ENCODE measurements around the gene NAT16. TPM values are rescaled to one million over a fixed set of nuclear protein-coding genes. Genes with fewer than 3 reads are reported as not detected.

The NAT16 gene
- total and polyA plus RNA-seq, 9 of the 15 experiments (the other 6 are each of a cell fraction or from before 2014, with no cell fraction given) = 0.04 TPM; not detected in 8

DNA sequence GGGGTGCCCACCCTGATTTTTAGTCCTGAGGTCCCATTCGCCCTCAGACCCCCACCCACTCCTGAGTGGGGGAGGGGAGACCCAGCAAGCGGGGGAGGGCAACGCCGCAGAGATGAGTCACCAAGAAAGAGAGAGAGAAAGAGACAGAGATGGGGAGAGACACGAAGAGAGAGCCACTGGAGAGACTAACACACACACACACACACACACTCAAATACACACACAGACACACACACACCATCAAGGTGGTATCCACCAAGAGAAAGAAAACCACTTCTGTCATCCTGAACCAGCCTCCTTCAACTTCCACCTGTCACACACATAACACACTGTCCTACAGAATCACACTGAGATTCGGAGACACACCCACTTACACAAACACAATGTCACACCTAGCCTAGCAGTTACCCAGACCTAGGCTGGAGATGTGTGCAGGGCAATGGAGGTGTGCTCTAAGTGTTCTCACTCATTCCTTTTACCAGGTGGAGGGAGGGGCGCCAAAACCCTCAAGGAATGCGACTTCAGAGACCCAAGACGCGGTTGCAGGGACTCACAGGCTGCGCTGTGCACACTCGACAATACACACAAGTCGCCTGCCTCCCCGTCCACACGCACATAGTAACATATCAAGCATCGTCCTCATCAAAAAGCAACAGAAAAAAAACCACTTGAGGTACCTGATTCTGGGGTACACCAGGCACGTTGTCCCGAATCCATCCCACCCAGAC lies 10.8 kb downstream of the NAT16 start (continued):
- TF ChIP-seq SREBF1 (IDR thresholded peaks at IDR 0.05; ENCODE audit: borderline replicate concordance, low read depth, low read length) = no peak
- 0 out of 2 replicates have a peak, but pooled peaks have one; percentile 16 for TF ChIP-seq ARID2 (IDR thresholded peaks at IDR 0.05)
- TF ChIP-seq SIRT6 (IDR thresholded peaks at IDR 0.05; ENCODE audit: low read depth, low read length) = no peak
- TF ChIP-seq FOXJ3 (CRISPR knock-in tag; IDR thresholded peaks at IDR 0.05) = no peak
- TF ChIP-seq HMG20B (CRISPR knock-in tag; IDR thresholded peaks at IDR 0.05) = no peak
- TF ChIP-seq, protein P1, sequence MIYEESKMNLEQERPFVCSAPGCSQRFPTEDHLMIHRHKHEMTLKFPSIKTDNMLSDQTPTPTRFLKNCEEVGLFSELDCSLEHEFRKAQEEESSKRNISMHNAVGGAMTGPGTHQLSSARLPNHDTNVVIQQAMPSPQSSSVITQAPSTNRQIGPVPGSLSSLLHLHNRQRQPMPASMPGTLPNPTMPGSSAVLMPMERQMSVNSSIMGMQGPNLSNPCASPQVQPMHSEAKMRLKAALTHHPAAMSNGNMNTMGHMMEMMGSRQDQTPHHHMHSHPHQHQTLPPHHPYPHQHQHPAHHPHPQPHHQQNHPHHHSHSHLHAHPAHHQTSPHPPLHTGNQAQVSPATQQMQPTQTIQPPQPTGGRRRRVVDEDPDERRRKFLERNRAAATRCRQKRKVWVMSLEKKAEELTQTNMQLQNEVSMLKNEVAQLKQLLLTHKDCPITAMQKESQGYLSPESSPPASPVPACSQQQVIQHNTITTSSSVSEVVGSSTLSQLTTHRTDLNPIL (CRISPR knock-in tag; IDR thresholded peaks at IDR 0.05) = no peak
- TF ChIP-seq CBX2 (IDR thresholded peaks at IDR 0.05; ENCODE audit: insufficient read depth, low read length, poor library complexity, severe bottlenecking) = no peak
- TF ChIP-seq CREB1 (IDR thresholded peaks at IDR 0.05) = no peak
- TF ChIP-seq CREB1 (CRISPR knock-in tag; IDR thresholded peaks at IDR 0.05) = no peak
- TF ChIP-seq, protein P2, sequence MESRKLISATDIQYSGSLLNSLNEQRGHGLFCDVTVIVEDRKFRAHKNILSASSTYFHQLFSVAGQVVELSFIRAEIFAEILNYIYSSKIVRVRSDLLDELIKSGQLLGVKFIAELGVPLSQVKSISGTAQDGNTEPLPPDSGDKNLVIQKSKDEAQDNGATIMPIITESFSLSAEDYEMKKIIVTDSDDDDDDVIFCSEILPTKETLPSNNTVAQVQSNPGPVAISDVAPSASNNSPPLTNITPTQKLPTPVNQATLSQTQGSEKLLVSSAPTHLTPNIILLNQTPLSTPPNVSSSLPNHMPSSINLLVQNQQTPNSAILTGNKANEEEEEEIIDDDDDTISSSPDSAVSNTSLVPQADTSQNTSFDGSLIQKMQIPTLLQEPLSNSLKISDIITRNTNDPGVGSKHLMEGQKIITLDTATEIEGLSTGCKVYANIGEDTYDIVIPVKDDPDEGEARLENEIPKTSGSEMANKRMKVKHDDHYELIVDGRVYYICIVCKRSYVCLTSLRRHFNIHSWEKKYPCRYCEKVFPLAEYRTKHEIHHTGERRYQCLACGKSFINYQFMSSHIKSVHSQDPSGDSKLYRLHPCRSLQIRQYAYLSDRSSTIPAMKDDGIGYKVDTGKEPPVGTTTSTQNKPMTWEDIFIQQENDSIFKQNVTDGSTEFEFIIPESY (CRISPR knock-in tag; IDR thresholded peaks at IDR 0.05) = no peak
